Neuronal stem cell (in vitro differentiated cells): ENCODE data around the gene ASPHD1.
A peak's percentile ranks its signal among the peaks of the same experiment; 100 is the strongest.

Experiments used
- DNase-seq: peaks from one replicate; pipeline ENCODE4 v3.0.0-alpha.2; 2013; ENCODE audit warnings: low spot score
- H2AFZ ChIP-seq: one replicate; pipeline ENCODE4 v1.6.1; 2013; ENCODE audit warnings: mild to moderate bottlenecking, low read length, inconsistent platforms
- H2AK5ac ChIP-seq: 2 replicates; pipeline ENCODE4 v1.6.1; 2013; ENCODE audit warnings: low read depth, mild to moderate bottlenecking, inconsistent platforms, low read length, moderate library complexity, mixed read lengths
- H2BK120ac ChIP-seq: 2 replicates; pipeline ENCODE4 v1.6.1; 2013; ENCODE audit warnings: low read depth, mild to moderate bottlenecking, inconsistent platforms, low read length, moderate library complexity, mixed read lengths
- H2BK12ac ChIP-seq: one replicate; pipeline ENCODE4 v1.6.1; 2013; ENCODE audit warnings: low read length, inconsistent platforms
- H2BK15ac ChIP-seq: 2 replicates; pipeline ENCODE4 v1.6.1; 2013; ENCODE audit warnings: mild to moderate bottlenecking, low read length, inconsistent platforms, mixed read lengths
- H2BK5ac ChIP-seq: one replicate; pipeline ENCODE4 v1.6.1; 2013; ENCODE audit warnings: inconsistent platforms, mild to moderate bottlenecking, low read length, moderate library complexity
- H3K14ac ChIP-seq: one replicate; pipeline ENCODE4 v1.6.1; 2013; ENCODE audit warnings: low read length, inconsistent platforms
- H3K18ac ChIP-seq: 2 replicates; pipeline ENCODE4 v1.6.1; 2013; ENCODE audit warnings: low read length, inconsistent platforms
- H3K23ac ChIP-seq: 2 replicates; pipeline ENCODE4 v1.6.1; 2013; ENCODE audit warnings: low read depth, mild to moderate bottlenecking, mixed read lengths, low read length, inconsistent platforms; ENCODE audit not compliant: poor library complexity
- H3K27ac ChIP-seq: replicated peaks from 3 replicates; pipeline ENCODE4 v1.5.1; 2013; ENCODE audit warnings: low read length, inconsistent platforms
- H3K27me3 ChIP-seq, 3 experiments: 2 replicates each; pipeline ENCODE4 v1.6.1; 2013; ENCODE audit warnings: low read length in 3 of 3, mild to moderate bottlenecking in 2 of 3, inconsistent platforms in 1 of 3, low read depth in 1 of 3, mixed read lengths in 1 of 3, moderate library complexity in 1 of 3; ENCODE audit not compliant: control insufficient read depth in 3 of 3, insufficient read depth in 3 of 3
- H3K36me3 ChIP-seq, 2 donors: replicated peaks in 1 of 2; 2 replicates each; pipeline ENCODE4 v1.6.1; 2013; ENCODE audit warnings: low read length in 2 of 2; ENCODE audit not compliant: control insufficient read depth in 2 of 2, insufficient read depth in 2 of 2
- H3K4ac ChIP-seq: 2 replicates; pipeline ENCODE4 v1.6.1; 2013; ENCODE audit warnings: inconsistent platforms, mild to moderate bottlenecking, low read length, moderate library complexity
- H3K4me1 ChIP-seq, 2 donors: 1 replicate in 1 of 2; 2 replicates in 1 of 2; pipeline ENCODE4 v1.6.1; 2013; ENCODE audit warnings: low read length in 2 of 2, low read depth in 1 of 2; ENCODE audit not compliant: control insufficient read depth in 2 of 2, insufficient read depth in 1 of 2
- H3K4me2 ChIP-seq: one replicate; pipeline ENCODE4 v1.6.1; 2013; ENCODE audit warnings: mild to moderate bottlenecking, low read length, inconsistent platforms; ENCODE audit not compliant: insufficient read depth, poor library complexity, severe bottlenecking
- H3K4me3 ChIP-seq, 2 donors: 2 replicates each; pipeline ENCODE4 v1.5.1; 2013; ENCODE audit warnings: low read length in 2 of 2, mild to moderate bottlenecking in 2 of 2, inconsistent platforms in 1 of 2, moderate library complexity in 1 of 2
- H3K79me1 ChIP-seq: one replicate; pipeline ENCODE4 v1.6.1; 2013; ENCODE audit warnings: low read depth, mild to moderate bottlenecking, inconsistent platforms, low read length, moderate library complexity
- H3K9ac ChIP-seq: one replicate; pipeline ENCODE4 v1.6.1; 2013; ENCODE audit warnings: mild to moderate bottlenecking, low read depth, low read length, inconsistent platforms; ENCODE audit not compliant: poor library complexity
- H3K9me3 ChIP-seq, 2 donors: replicated peaks in 1 of 2; 2 replicates each; pipeline versions ENCODE3 to v1.6.1; 2013; ENCODE audit warnings: low read length in 2 of 2, mild to moderate bottlenecking in 2 of 2, inconsistent platforms in 1 of 2, low read depth in 1 of 2, mixed read lengths in 1 of 2, moderate library complexity in 1 of 2; ENCODE audit not compliant: control insufficient read depth in 2 of 2, insufficient read depth in 1 of 2
- H4K8ac ChIP-seq: one replicate; pipeline ENCODE4 v1.6.1; 2013; ENCODE audit warnings: low read depth, mild to moderate bottlenecking, inconsistent platforms, low read length, moderate library complexity
- H4K91ac ChIP-seq: one replicate; pipeline ENCODE4 v1.6.1; 2013; ENCODE audit warnings: low read length, low read depth, mild to moderate bottlenecking, inconsistent platforms; ENCODE audit not compliant: poor library complexity
- WGBS, 2 donors: extraction: QIAGEN DNeasy Blood & Tissue Kit; methylation state at CpG; one replicate each; pipeline ENCODE4 v1.1.7; 2013; ENCODE audit warnings: missing lambda C conversion rate in 2 of 2, mixed read lengths in 1 of 2; ENCODE audit not compliant: insufficient read length in 2 of 2, insufficient replicate concordance in 1 of 2; ENCODE audit errors: extremely low coverage in 2 of 2; 5-methylcytosine and 5-hydroxymethylcytosine counted together

The ASPHD1 gene

GRCh38 chr16:29904947-29905346 lies 4.7 kb downstream of the ASPHD1 start:
- Histone ChIP-seq H3K36me3 (no peaks in the 10 kb centered on the region), H3K4me1 (peaks cover 0 to 3% of the 10 kb centered on the region in 2 donors), H2BK120ac (no peak overlapping the region), H3K27ac (no peak overlapping the region), H3K4me3 (no peak overlapping the region), H3K4me2 (no peak overlapping the region), H3K14ac (no peak overlapping the region), H2AFZ (no peak overlapping the region), H3K18ac (no peak overlapping the region), H3K4ac (no peak overlapping the region), H3K9ac (no peak overlapping the region), H2BK15ac (no peak overlapping the region), H3K9me3 (no peaks in the 10 kb centered on the region), H3K79me1 (no peaks in the 10 kb centered on the region), H3K27me3 (peaks cover 0 to 16% (median 2%) of the 10 kb centered on the region in 3 experiments), H2BK5ac (no peak overlapping the region), H2BK12ac (no peak overlapping the region), H2AK5ac (no peak overlapping the region), H4K8ac (no peak overlapping the region), H4K91ac (no peak overlapping the region), H3K23ac (no peak overlapping the region)
- no CpG with 5 or more reads among the region's 7 CpGs for WGBS, 2 donors
- no peak for DNase-seq

DNA sequence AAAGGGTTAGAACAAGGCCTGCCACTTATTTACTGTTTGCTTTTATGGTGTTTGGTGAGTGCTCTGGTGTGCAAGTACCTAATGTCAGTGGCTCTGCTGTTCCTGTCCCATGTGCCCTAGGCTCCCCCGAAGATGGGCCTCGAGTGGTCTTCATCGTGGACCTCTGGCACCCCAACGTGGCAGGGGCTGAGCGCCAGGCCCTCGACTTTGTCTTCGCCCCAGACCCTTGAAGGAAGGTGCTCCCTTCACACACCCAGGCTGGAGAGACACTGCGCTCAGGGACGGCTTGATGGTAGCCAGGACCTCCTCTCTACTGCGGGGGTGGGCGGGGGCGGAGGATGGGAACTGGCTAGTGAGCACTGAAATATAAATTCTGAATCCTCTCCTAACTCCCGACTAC lies 5.4 kb downstream of the ASPHD1 start:
- Histone ChIP-seq H3K4me3 (no peak overlapping the region), H3K79me1 (peaks cover 1% of the 10 kb centered on the region), H3K27ac (no peak overlapping the region), H2BK12ac (no peak overlapping the region), H4K91ac (no peak overlapping the region), H3K18ac (no peak overlapping the region), H3K23ac (no peak overlapping the region), H3K4me2 (no peak overlapping the region), H3K36me3 (no peaks in the 10 kb centered on the region), H2BK120ac (no peak overlapping the region), H3K9ac (no peak overlapping the region), H2AFZ (no peak overlapping the region), H2BK15ac (no peak overlapping the region), H3K9me3 (no peaks in the 10 kb centered on the region), H2AK5ac (no peak overlapping the region), H4K8ac (no peak overlapping the region), H3K14ac (peak overlapping the region; percentile 2), H2BK5ac (no peak overlapping the region), H3K27me3 (peaks cover 0 to 13% (median 0%) of the 10 kb centered on the region in 3 experiments), H3K4ac (no peak overlapping the region), H3K4me1 (peaks cover 0 to under 1% of the 10 kb centered on the region in 2 donors)
- no CpG with 5 or more reads among the region's 13 CpGs for WGBS, 2 donors
- DNase-seq, result no peak

DNA sequence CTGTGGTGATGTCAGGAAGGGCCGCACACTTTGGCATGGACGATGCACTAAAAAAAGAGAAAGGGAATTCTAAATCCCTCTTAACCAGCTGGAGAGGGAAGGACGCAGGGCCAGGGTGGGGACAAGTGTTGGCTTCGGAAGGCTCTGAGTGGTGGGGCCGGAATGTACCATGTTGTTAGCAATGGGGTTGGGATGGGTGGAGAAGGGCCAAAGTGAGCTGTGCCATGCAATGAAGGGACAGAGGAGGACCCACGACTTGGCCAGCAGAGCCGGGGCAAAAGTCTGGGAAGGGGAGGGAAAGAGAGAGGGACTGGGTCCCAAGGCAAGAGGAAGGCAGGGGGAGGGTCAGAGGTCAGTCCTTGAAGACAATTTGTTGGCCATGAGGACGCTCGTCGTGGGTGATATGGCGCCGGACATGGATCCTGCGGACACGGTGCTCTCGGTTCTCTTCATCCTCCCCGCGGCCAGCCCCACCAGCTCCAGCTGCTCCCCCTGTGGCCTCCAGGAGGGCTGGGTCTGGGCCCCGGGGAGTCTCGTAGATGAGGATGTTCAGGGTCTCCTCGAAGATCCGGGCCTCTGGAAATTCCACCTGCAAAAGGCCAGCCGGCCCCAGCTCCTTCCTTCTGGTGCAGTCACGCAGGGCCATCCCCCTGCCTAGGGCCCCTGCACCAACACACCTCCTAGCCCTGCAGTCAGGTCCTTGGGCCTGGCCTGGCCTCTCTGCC lies 6.4 kb downstream of the ASPHD1 start:
- H3K18ac ChIP-seq, result peak overlapping the region; percentile 57
- H4K8ac ChIP-seq, result no peak overlapping the region
- H3K27ac ChIP-seq, result no peak overlapping the region
- H3K4me1 ChIP-seq, result no peaks in the 10 kb centered on the region
- H4K91ac ChIP-seq, result no peak overlapping the region
- no peak for DNase-seq
- H3K4me3 ChIP-seq, result no peak overlapping the region
- no peak overlapping the region for H3K23ac ChIP-seq
- no peak overlapping the region for H2BK120ac ChIP-seq
- no peak overlapping the region for H2AFZ ChIP-seq
- H2AK5ac ChIP-seq, result peak overlapping the region; percentile 75
- no peak overlapping the region for H2BK12ac ChIP-seq
- no peak overlapping the region for H3K4ac ChIP-seq
- H3K36me3 ChIP-seq, result no peaks in the 10 kb centered on the region
- H3K14ac ChIP-seq, result no peak overlapping the region
- H3K4me2 ChIP-seq, result no peak overlapping the region
- WGBS, 2 donors, result no CpG with 5 or more reads among the region's 23 CpGs
- no peaks in the 10 kb centered on the region for H3K9me3 ChIP-seq
- H3K9ac ChIP-seq, result no peak overlapping the region
- H3K27me3 ChIP-seq, result peaks cover 0 to 3% (median 0%) of the 10 kb centered on the region in 3 experiments
- H2BK5ac ChIP-seq, result no peak overlapping the region
- peaks cover 1% of the 10 kb centered on the region for H3K79me1 ChIP-seq
- H2BK15ac ChIP-seq, result no peak overlapping the region

- Histone ChIP-seq H2AFZ (no peak overlapping the region), H3K23ac (no peak overlapping the region), H3K14ac (no peak overlapping the region), H3K4me2 (no peak overlapping the region), H2BK15ac (no peak overlapping the region), H3K27ac (no peak overlapping the region), H2BK12ac (no peak overlapping the region), H2BK120ac (no peak overlapping the region), H3K4me3 (no peak overlapping the region), H3K27me3 (no peaks in the 10 kb centered on the region), H3K4me1 (peaks cover 0 to 4% of the 10 kb centered on the region in 2 donors), H2AK5ac (no peak overlapping the region), H3K4ac (no peak overlapping the region), H2BK5ac (no peak overlapping the region), H3K79me1 (peaks cover 1% of the 10 kb centered on the region), H3K36me3 (no peaks in the 10 kb centered on the region), H3K9me3 (no peaks in the 10 kb centered on the region), H4K8ac (no peak overlapping the region), H3K18ac (no peak overlapping the region), H3K9ac (peak overlapping the region; percentile 60), H4K91ac (no peak overlapping the region)
- WGBS, 2 donors, result no CpG with 5 or more reads among the region's 2 CpGs
- no peak for DNase-seq
These were observed 7.7 kb downstream of the ASPHD1 start for GRCh38 chr16:29907973-29908372.
